ENCODE results near the gene RABGAP1L. TPM values are rescaled to one million over a fixed set of nuclear protein-coding genes. Genes with fewer than 3 reads are reported as not detected.

Gene RABGAP1L
- total and polyA plus RNA-seq, 2 experiments from 2014 or later: 9.2 to 21.4 TPM

GRCh38 chr1:174364996-174365736 is 205.8 kb downstream of the RABGAP1L start:
- no peak for TF ChIP-seq CTCF (IDR thresholded peaks at IDR 0.05; ENCODE audit: low read depth, low read length)
- no peaks in the 10 kb centered on the region for H3K9me3 ChIP-seq (ENCODE audit: low read depth)
- no peak overlapping the region for H3K4me3 ChIP-seq
- H3K27ac ChIP-seq: no peak overlapping the region
- no peaks in the 10 kb centered on the region for H3K27me3 ChIP-seq
- no peak for DNase-seq (ENCODE audit: low read depth in 1 of 2, low spot score in 1 of 2)
- H3K36me3 ChIP-seq: no peaks in the 10 kb centered on the region
- H3K4me1 ChIP-seq (ENCODE audit: low read depth): no peaks in the 10 kb centered on the region

GRCh38 chr1:174366946-174367345 is 207.6 kb downstream of the RABGAP1L start:
- Histone ChIP-seq H3K36me3 (no peaks in the 10 kb centered on the region), H3K4me1 (ENCODE audit: low read depth) (no peaks in the 10 kb centered on the region), H3K27ac (no peak overlapping the region), H3K4me3 (no peak overlapping the region), H3K27me3 (no peaks in the 10 kb centered on the region), H3K9me3 (ENCODE audit: low read depth) (no peaks in the 10 kb centered on the region)
- no peak for DNase-seq (ENCODE audit: low read depth in 1 of 2, low spot score in 1 of 2)
- TF ChIP-seq CTCF (IDR thresholded peaks at IDR 0.05; ENCODE audit: low read depth, low read length): no peak

- H3K4me3 ChIP-seq: no peak overlapping the region
- H3K9me3 ChIP-seq (ENCODE audit: low read depth): no peaks in the 10 kb centered on the region
- no peaks in the 10 kb centered on the region for H3K36me3 ChIP-seq
- DNase-seq (ENCODE audit: low read depth in 1 of 2, low spot score in 1 of 2): no peak
- no peaks in the 10 kb centered on the region for H3K27me3 ChIP-seq
- H3K27ac ChIP-seq: no peak overlapping the region
- no peak for TF ChIP-seq CTCF (IDR thresholded peaks at IDR 0.05; ENCODE audit: low read depth, low read length)
- H3K4me1 ChIP-seq (ENCODE audit: low read depth): no peaks in the 10 kb centered on the region
Observed at GRCh38 chr1:174367892-174368291, 208.6 kb downstream of the RABGAP1L start.

GRCh38 chr1:174376030-174376429 is 216.7 kb downstream of the RABGAP1L start:
- no peak overlapping the region for H3K27ac ChIP-seq
- no peaks in the 10 kb centered on the region for H3K27me3 ChIP-seq
- no peak for DNase-seq (ENCODE audit: low read depth in 1 of 2, low spot score in 1 of 2)
- TF ChIP-seq CTCF (IDR thresholded peaks at IDR 0.05; ENCODE audit: low read depth, low read length): no peak
- no peak overlapping the region for H3K4me3 ChIP-seq
- no peaks in the 10 kb centered on the region for H3K4me1 ChIP-seq (ENCODE audit: low read depth)
- no peaks in the 10 kb centered on the region for H3K9me3 ChIP-seq (ENCODE audit: low read depth)
- no peaks in the 10 kb centered on the region for H3K36me3 ChIP-seq

- Histone ChIP-seq H3K27ac (no peak overlapping the region), H3K4me3 (no peak overlapping the region), H3K36me3 (no peaks in the 10 kb centered on the region), H3K9me3 (ENCODE audit: low read depth) (no peaks in the 10 kb centered on the region), H3K27me3 (no peaks in the 10 kb centered on the region), H3K4me1 (ENCODE audit: low read depth) (no peaks in the 10 kb centered on the region)
- no peak for DNase-seq (ENCODE audit: low read depth in 1 of 2, low spot score in 1 of 2)
- no peak for TF ChIP-seq CTCF (IDR thresholded peaks at IDR 0.05; ENCODE audit: low read depth, low read length)
Observed at GRCh38 chr1:174391716-174392115, 232.4 kb downstream of the RABGAP1L start.

All from cardiac muscle cell (in vitro differentiated cells and primary cell).